ENCODE results near the gene LRP2.

The LRP2 gene

DNA sequence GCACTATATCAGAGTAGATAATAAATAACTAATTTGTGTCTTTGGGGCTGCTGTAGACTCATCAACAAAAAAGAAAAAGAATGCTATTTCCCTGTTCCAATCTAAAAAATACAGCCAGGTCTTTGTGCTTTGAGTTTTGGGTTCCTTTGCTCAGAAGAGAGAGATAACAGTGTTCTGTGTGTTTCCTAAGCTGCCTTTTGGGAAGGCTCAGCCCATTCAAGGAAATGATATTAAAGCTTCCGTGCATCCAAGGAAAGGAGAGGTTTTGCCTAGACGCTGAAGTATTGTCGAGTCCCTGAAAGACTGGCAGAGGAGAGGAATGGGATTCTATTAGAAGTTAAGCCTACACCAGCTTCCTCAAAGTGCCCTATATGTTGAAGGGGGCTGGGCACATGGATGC lies 25.8 kb upstream of the LRP2 start:
- Histone ChIP-seq H3K9ac (ENCODE audit: low read depth, low read length) (no peak overlapping the region), H3K27me3 (ENCODE audit: insufficient read depth, low read length, poor library complexity) (peaks cover 3% of the 10 kb centered on the region), H3K27ac (ENCODE audit: low read length) (no peak overlapping the region), H2AFZ (ENCODE audit: low read depth, low read length) (no peak overlapping the region), H3K79me2 (ENCODE audit: insufficient read depth, low read length) (no peaks in the 10 kb centered on the region), H3K9me3 (ENCODE audit: insufficient read depth, low read length, severe bottlenecking) (no peaks in the 10 kb centered on the region), H3K4me3 (ENCODE audit: low read depth in 1 of 2, low read length in 2 of 2) (no peak overlapping the region), H3K4me1 (ENCODE audit: insufficient read depth, low read length) (no peaks in the 10 kb centered on the region), H3K36me3 (ENCODE audit: insufficient read depth, low read length) (no peaks in the 10 kb centered on the region), H4K20me1 (ENCODE audit: insufficient read depth, low read length) (no peaks in the 10 kb centered on the region), H3K4me2 (ENCODE audit: insufficient read depth, low read length) (no peak overlapping the region)
- no peak for ATAC-seq (ENCODE audit: insufficient read depth, low read depth)
- DNase-seq = no peak
- no peak for TF ChIP-seq EZH2 (IDR thresholded peaks at IDR 0.05; ENCODE audit: borderline replicate concordance, low read depth, low read length, severe bottlenecking)
- TF ChIP-seq CTCF (IDR thresholded peaks at IDR 0.05; ENCODE audit: borderline replicate concordance, extremely low read depth, low read length, poor library complexity, severe bottlenecking) = no peak

GRCh38 chr2:169386722-169387121 lies 24.4 kb upstream of the LRP2 start:
- Histone ChIP-seq H3K9me3 (ENCODE audit: insufficient read depth, low read length, severe bottlenecking) (no peaks in the 10 kb centered on the region), H3K4me1 (ENCODE audit: insufficient read depth, low read length) (no peaks in the 10 kb centered on the region), H3K9ac (ENCODE audit: low read depth, low read length) (no peak overlapping the region), H3K27ac (ENCODE audit: low read length) (no peak overlapping the region), H3K79me2 (ENCODE audit: insufficient read depth, low read length) (no peaks in the 10 kb centered on the region), H2AFZ (ENCODE audit: low read depth, low read length) (no peak overlapping the region), H3K36me3 (ENCODE audit: insufficient read depth, low read length) (no peaks in the 10 kb centered on the region), H3K27me3 (ENCODE audit: insufficient read depth, low read length, poor library complexity) (no peaks in the 10 kb centered on the region), H3K4me3 (ENCODE audit: low read depth in 1 of 2, low read length in 2 of 2) (no peak overlapping the region), H3K4me2 (ENCODE audit: insufficient read depth, low read length) (no peak overlapping the region), H4K20me1 (ENCODE audit: insufficient read depth, low read length) (no peaks in the 10 kb centered on the region)
- no peak for TF ChIP-seq EZH2 (IDR thresholded peaks at IDR 0.05; ENCODE audit: borderline replicate concordance, low read depth, low read length, severe bottlenecking)
- no peak for TF ChIP-seq CTCF (IDR thresholded peaks at IDR 0.05; ENCODE audit: borderline replicate concordance, extremely low read depth, low read length, poor library complexity, severe bottlenecking)
- ATAC-seq (ENCODE audit: insufficient read depth, low read depth) (no peak), DNase-seq (no peak)

GRCh38 chr2:169384816-169385215 lies 22.5 kb upstream of the LRP2 start:
- Histone ChIP-seq H2AFZ (ENCODE audit: low read depth, low read length) (no peak overlapping the region), H4K20me1 (ENCODE audit: insufficient read depth, low read length) (no peaks in the 10 kb centered on the region)

More at GRCh38 chr2:169384816-169385215, 22.5 kb upstream of the LRP2 start:
- H3K4me3 ChIP-seq (ENCODE audit: low read depth in 1 of 2, low read length in 2 of 2) = no peak overlapping the region
- no peak overlapping the region for H3K27ac ChIP-seq (ENCODE audit: low read length)
- TF ChIP-seq CTCF (IDR thresholded peaks at IDR 0.05; ENCODE audit: borderline replicate concordance, extremely low read depth, low read length, poor library complexity, severe bottlenecking) (no peak), EZH2 (IDR thresholded peaks at IDR 0.05; ENCODE audit: borderline replicate concordance, low read depth, low read length, severe bottlenecking) (no peak)
- no peak for ATAC-seq (ENCODE audit: insufficient read depth, low read depth)
- H3K79me2 ChIP-seq (ENCODE audit: insufficient read depth, low read length) = no peaks in the 10 kb centered on the region
- no peak overlapping the region for H3K9ac ChIP-seq (ENCODE audit: low read depth, low read length)
- H3K9me3 ChIP-seq (ENCODE audit: insufficient read depth, low read length, severe bottlenecking) = no peaks in the 10 kb centered on the region
- no peak for DNase-seq
- no peaks in the 10 kb centered on the region for H3K36me3 ChIP-seq (ENCODE audit: insufficient read depth, low read length)
- no peaks in the 10 kb centered on the region for H3K4me1 ChIP-seq (ENCODE audit: insufficient read depth, low read length)
- H3K27me3 ChIP-seq (ENCODE audit: insufficient read depth, low read length, poor library complexity) = no peaks in the 10 kb centered on the region
- H3K4me2 ChIP-seq (ENCODE audit: insufficient read depth, low read length) = no peak overlapping the region

Measured in DND-41 (cell line).